CD4-positive, alpha-beta T cell (primary cell): Measurements from ENCODE around the gene IFI27. TPM values are rescaled to one million over a fixed set of nuclear protein-coding genes. Genes with fewer than 3 reads are reported as not detected.

ENCODE experiments used
- ATAC-seq: fragments of 200-7000 bp; cut with Tn5 transposase; one replicate; pipeline ENCODE4 v1.10.0; 2022; ENCODE audit warnings: mild to moderate bottlenecking; ENCODE audit not compliant: poor library complexity
- CTCF ChIA-PET: fragments of 350-600 bp; sonication (Branson Sonifier 250); formaldehyde crosslinking; loops from one replicate; lab custom pipeline; 2021; ENCODE audit warnings: antibody characterized with exemption, inconsistent platforms; lab: Charles Lee
- POLR2A ChIA-PET: fragments of 350-600 bp; sonication (Branson Sonifier 250); formaldehyde crosslinking; loops from one replicate; lab custom pipeline; 2021; ENCODE audit warnings: antibody characterized with exemption, inconsistent platforms; lab: Charles Lee
- DNase-seq, 14 experiments: peaks; one replicate each; pipeline ENCODE4 v3.0.0-alpha.2; 2013 to 2020; ENCODE audit warnings: mixed read lengths in 2 of 14
- H3K27ac ChIP-seq, 2 donors: one replicate each; pipeline versions ENCODE4 v1.5.1 to v1.7.0; 2013; ENCODE audit warnings: low read length in 2 of 2, low read depth in 1 of 2, mild to moderate bottlenecking in 1 of 2
- H3K27me3 ChIP-seq, 2 experiments: 1 replicate in 1 of 2; 2 replicates in 1 of 2; pipeline versions ENCODE4 v1.6.1 to v1.7.0; 2013; ENCODE audit warnings: low read length in 2 of 2, control low read depth in 1 of 2, mild to moderate bottlenecking in 1 of 2, moderate library complexity in 1 of 2; ENCODE audit not compliant: insufficient read depth in 2 of 2, control insufficient read depth in 1 of 2
- H3K36me3 ChIP-seq: one replicate; pipeline ENCODE4 v1.6.1; 2013; ENCODE audit warnings: low read length, control low read depth; ENCODE audit not compliant: insufficient read depth
- H3K4me1 ChIP-seq: one replicate; pipeline ENCODE4 v1.6.1; 2013; ENCODE audit warnings: low read length, control low read depth; ENCODE audit not compliant: insufficient read depth
- H3K4me3 ChIP-seq: one replicate; pipeline ENCODE4 v1.5.1; 2013; ENCODE audit warnings: mild to moderate bottlenecking, low read length, moderate library complexity
- H3K9me3 ChIP-seq, 2 experiments: 1 replicate in 1 of 2; 2 replicates in 1 of 2; pipeline versions ENCODE4 v1.6.1 to v1.7.0; 2013; ENCODE audit warnings: low read length in 2 of 2, mild to moderate bottlenecking in 2 of 2, control low read depth in 1 of 2, moderate library complexity in 1 of 2; ENCODE audit not compliant: control insufficient read depth in 1 of 2, insufficient read depth in 1 of 2
- H3K27ac Mint-ChIP-seq: one replicate; pipeline ENCODE4 v1.8.0; 2020; ENCODE audit warnings: mixed read lengths
- H3K27me3 Mint-ChIP-seq: one replicate; pipeline ENCODE4 v1.8.0; 2021; ENCODE audit warnings: mixed read lengths
- H3K36me3 Mint-ChIP-seq: one replicate; pipeline ENCODE4 v1.8.0; 2021; ENCODE audit warnings: low read depth, mixed read lengths
- H3K4me1 Mint-ChIP-seq: one replicate; pipeline ENCODE4 v1.8.0; 2021; ENCODE audit warnings: low read depth, mixed read lengths
- H3K4me3 Mint-ChIP-seq: one replicate; pipeline ENCODE4 v1.8.0; 2020; ENCODE audit warnings: mild to moderate bottlenecking, mixed read lengths
- H3K9me3 Mint-ChIP-seq: one replicate; pipeline ENCODE4 v1.8.0; 2020; ENCODE audit warnings: mixed read lengths
- CTCF ChIP-seq: fragments of 200-600 bp; IDR thresholded peaks from one replicate; pipeline ENCODE4 v1.8.0; 2022; ENCODE audit warnings: antibody characterized with exemption, mild to moderate bottlenecking
- intact Hi-C, 2 experiments: fragments of 100-400 bp; cut with DNase I in 1 of 2; cut with micrococcal nuclease in 1 of 2; formaldehyde crosslinking; loops; one replicate each; pipeline versions ENCODE4 v1.15.1 to v1.9.0; 2023 to 2025; cut with DNase I, micrococcal nuclease
- total RNA-seq, 174 experiments: library from RNA in 2 of 174; stranded (reverse) in 2 of 174; gene quantifications; one replicate each; pipeline ENCODE4 v1.2.3 and lab custom pipeline; 2021 to 2026

IFI27 gene
- total RNA-seq, 2 experiments from 2014 or later = 1.7 to 2.2 TPM

- Mint-ChIP-seq H3K4me1 (no peaks in the 10 kb centered on the region), H3K27me3 (peaks cover 28% of the 10 kb centered on the region), H3K27ac (no peak overlapping the region), H3K4me3 (no peak overlapping the region), H3K9me3 (no peaks in the 10 kb centered on the region), H3K36me3 (no peaks in the 10 kb centered on the region)
- Histone ChIP-seq H3K36me3 (no peaks in the 10 kb centered on the region), H3K9me3 (peaks cover under 1 to 2% of the 10 kb centered on the region in 2 experiments), H3K4me1 (peaks cover 4% of the 10 kb centered on the region), H3K27me3 (peaks cover 3 to 7% of the 10 kb centered on the region in 2 experiments), H3K4me3 (no peak overlapping the region), H3K27ac (no peak overlapping the region)
- TF ChIP-seq CTCF = no peak
- ChIA-PET POLR2A (interaction anchor here (0.6 kb wide), 1 partner anchor 996 kb away, joined by 4 read pairs; no protein-coding TSS in a partner anchor), CTCF (no interaction called here)
- intact Hi-C loops = no loop called here
- DNase-seq (no peak), ATAC-seq (no peak)
These were observed 3.5 kb downstream of the IFI27 start for GRCh38 chr14:94113908-94114588.

- no peak for ATAC-seq
- Histone ChIP-seq H3K4me3 (no peak overlapping the region), H3K4me1 (peaks cover 4% of the 10 kb centered on the region), H3K9me3 (peaks cover 6 to 8% of the 10 kb centered on the region in 2 experiments), H3K27ac (no peak overlapping the region), H3K36me3 (no peaks in the 10 kb centered on the region), H3K27me3 (peaks cover 3 to 7% of the 10 kb centered on the region in 2 experiments)
- no peak for TF ChIP-seq CTCF
- Mint-ChIP-seq H3K27me3 (peaks cover 28% of the 10 kb centered on the region), H3K4me3 (no peak overlapping the region), H3K36me3 (no peaks in the 10 kb centered on the region), H3K27ac (no peak overlapping the region), H3K9me3 (no peaks in the 10 kb centered on the region), H3K4me1 (no peaks in the 10 kb centered on the region)
- ChIA-PET CTCF (no interaction called here), POLR2A (no interaction called here)
- intact Hi-C loops = no loop called here
- DNase-seq = no peak
These were observed 4.1 kb downstream of the IFI27 start for GRCh38 chr14:94114589-94115057.

- DNase-seq (no peak), ATAC-seq (no peak)
- Histone ChIP-seq H3K27ac (no peak overlapping the region), H3K9me3 (peaks cover 8% of the 10 kb centered on the region in 2 experiments), H3K4me3 (no peak overlapping the region), H3K27me3 (peaks cover 3 to 7% of the 10 kb centered on the region in 2 experiments), H3K36me3 (no peaks in the 10 kb centered on the region), H3K4me1 (peaks cover 4% of the 10 kb centered on the region)
- no peak overlapping the region for H3K27ac Mint-ChIP-seq
- ChIA-PET CTCF (interaction anchor here (0.6 kb wide), 1 partner anchor 1589 kb away, joined by 3 read pairs; no protein-coding TSS in a partner anchor), POLR2A (no interaction called here)
- H3K36me3 Mint-ChIP-seq = no peaks in the 10 kb centered on the region
- intact Hi-C loops = no loop called here
- no peak overlapping the region for H3K4me3 Mint-ChIP-seq
- peaks cover 28% of the 10 kb centered on the region for H3K27me3 Mint-ChIP-seq
- no peaks in the 10 kb centered on the region for H3K4me1 Mint-ChIP-seq
- H3K9me3 Mint-ChIP-seq = no peaks in the 10 kb centered on the region
- TF ChIP-seq CTCF = no peak
These were observed 4.6 kb downstream of the IFI27 start for GRCh38 chr14:94115058-94115591.
